ENCODE measurements around the gene ARAP3.

DNA sequence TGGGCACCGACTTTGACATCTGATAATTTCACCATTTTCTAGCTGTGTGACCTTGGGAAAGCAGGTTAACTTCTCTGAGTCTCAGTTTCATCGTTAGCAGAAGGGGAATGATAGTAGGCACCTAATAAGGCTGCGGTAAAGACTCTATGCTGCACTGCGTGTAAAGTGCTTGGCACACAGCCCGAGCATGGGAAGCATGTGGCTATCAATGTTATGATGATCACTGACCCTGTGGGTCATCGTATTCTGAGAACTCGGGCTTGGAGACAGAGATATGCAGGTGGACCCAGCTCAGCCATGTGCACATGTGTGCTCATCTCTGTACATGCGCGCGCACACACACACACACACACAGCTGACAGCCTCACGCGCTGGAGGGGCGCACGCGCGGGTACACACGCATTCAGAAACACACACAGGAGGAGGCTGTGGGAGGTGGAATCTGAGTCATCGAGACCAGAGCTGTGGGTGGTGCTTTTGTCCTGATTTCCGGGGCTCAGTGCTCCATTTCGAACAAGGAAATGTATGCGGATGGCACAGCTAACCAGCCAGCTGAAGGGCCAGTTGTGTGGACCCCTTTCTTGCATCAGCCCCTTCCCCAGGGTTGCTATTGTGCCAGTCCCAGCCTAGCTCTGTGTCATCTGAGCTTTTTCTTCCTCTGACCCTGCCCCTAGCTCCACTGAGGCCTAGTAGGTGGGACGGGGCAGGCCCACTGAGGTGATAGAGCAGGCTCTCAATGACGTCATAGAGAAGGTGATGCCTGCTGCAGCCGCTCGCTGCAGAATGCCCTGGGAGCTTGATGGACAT lies 11.1 kb upstream of the ARAP3 start:
- TF ChIP-seq, protein P1, sequence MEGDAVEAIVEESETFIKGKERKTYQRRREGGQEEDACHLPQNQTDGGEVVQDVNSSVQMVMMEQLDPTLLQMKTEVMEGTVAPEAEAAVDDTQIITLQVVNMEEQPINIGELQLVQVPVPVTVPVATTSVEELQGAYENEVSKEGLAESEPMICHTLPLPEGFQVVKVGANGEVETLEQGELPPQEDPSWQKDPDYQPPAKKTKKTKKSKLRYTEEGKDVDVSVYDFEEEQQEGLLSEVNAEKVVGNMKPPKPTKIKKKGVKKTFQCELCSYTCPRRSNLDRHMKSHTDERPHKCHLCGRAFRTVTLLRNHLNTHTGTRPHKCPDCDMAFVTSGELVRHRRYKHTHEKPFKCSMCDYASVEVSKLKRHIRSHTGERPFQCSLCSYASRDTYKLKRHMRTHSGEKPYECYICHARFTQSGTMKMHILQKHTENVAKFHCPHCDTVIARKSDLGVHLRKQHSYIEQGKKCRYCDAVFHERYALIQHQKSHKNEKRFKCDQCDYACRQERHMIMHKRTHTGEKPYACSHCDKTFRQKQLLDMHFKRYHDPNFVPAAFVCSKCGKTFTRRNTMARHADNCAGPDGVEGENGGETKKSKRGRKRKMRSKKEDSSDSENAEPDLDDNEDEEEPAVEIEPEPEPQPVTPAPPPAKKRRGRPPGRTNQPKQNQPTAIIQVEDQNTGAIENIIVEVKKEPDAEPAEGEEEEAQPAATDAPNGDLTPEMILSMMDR (IDR thresholded peaks at IDR 0.05): no peak
- TF ChIP-seq POLR2A (IDR thresholded peaks at IDR 0.05) (no peak), POLR2AphosphoS5 (IDR thresholded peaks at IDR 0.05) (no peak)
